AG09309 (cell line): ENCODE results near the gene HMSD.
A peak's percentile ranks its signal among the peaks of the same experiment; 100 is the strongest.

ENCODE experiments used
- DNase-seq: peaks from one replicate; pipeline ENCODE4 v3.0.0-alpha.2; 2010; ENCODE audit warnings: low read depth
- H3K4me3 ChIP-seq: 2 replicates; pipeline ENCODE4 v1.5.1; 2011; ENCODE audit warnings: mild to moderate bottlenecking, low read depth, low read length, moderate library complexity; ENCODE audit not compliant: control insufficient read depth
- TF ChIP-seq, protein P1 (sequence below): IDR thresholded peaks from 2 replicates; pipeline ENCODE4 v1.5.1; 2011; ENCODE audit warnings: mild to moderate bottlenecking, low read depth, low read length, inconsistent platforms; ENCODE audit not compliant: insufficient read depth, control insufficient read depth; ENCODE audit errors: missing control alignments

Gene HMSD

DNA sequence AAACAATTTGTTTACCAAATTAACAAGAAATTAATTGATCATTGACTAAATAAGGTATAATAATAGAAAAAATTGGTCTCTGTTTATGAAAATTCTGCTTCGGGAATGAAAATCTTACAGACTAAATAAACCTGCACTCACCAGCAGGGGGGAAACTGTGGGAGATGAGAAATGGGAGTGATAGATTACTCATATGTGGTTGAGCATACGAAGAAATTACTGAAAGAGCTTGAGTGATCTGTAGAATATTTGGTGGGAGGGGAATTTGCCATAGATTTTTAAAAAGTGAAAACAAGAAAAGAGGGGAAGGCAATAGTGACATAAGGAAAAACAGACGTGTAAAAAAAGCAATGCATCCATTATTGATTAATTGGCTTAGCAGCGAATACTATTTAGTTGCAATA, 2.2 kb downstream of the HMSD start:
- no peak overlapping the region for H3K4me3 ChIP-seq
- no peak for DNase-seq
- TF ChIP-seq, protein P1, sequence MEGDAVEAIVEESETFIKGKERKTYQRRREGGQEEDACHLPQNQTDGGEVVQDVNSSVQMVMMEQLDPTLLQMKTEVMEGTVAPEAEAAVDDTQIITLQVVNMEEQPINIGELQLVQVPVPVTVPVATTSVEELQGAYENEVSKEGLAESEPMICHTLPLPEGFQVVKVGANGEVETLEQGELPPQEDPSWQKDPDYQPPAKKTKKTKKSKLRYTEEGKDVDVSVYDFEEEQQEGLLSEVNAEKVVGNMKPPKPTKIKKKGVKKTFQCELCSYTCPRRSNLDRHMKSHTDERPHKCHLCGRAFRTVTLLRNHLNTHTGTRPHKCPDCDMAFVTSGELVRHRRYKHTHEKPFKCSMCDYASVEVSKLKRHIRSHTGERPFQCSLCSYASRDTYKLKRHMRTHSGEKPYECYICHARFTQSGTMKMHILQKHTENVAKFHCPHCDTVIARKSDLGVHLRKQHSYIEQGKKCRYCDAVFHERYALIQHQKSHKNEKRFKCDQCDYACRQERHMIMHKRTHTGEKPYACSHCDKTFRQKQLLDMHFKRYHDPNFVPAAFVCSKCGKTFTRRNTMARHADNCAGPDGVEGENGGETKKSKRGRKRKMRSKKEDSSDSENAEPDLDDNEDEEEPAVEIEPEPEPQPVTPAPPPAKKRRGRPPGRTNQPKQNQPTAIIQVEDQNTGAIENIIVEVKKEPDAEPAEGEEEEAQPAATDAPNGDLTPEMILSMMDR, result peak; percentile 54

DNA sequence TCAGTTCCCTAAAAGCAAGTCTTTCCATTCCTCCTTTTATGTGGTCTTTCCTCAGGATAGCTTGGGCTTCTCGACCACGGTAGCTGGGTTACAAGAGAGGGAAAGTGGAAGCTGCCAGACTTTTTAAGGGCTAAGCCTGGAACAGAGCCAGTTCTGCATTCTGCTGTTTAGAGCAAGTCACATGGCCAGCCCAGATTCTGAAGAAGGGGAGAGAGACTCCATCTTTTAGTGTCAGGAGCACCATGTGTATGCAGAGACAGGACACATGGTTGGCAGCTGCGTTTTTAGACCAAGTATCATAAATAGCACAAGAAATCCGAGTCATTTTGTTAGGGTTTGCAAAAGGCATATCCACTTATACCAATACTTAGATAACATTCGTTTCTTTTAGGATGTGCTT, 4.7 kb downstream of the HMSD start:
- no peak for DNase-seq
- H3K4me3 ChIP-seq, result no peak overlapping the region
- TF ChIP-seq, protein P1, result no peak

DNA sequence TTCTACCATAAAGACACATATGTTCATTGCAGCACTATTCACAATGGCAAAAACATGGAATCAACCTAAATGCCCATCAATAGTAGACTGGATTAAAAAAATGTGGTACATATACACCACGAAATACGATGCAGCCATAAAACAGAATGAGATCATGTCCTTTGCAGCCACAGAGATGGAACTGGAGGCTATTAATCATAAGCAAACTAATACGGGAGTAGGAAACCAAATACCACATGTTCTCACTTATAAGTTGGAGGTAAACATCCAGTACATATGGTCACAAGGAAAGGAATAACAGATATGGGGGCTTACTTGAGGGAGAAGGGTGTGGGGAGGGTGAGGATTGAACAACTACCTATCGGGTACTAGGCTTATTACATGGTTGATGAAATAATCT, 7.7 kb downstream of the HMSD start:
- no peak overlapping the region for H3K4me3 ChIP-seq
- DNase-seq, result no peak
- TF ChIP-seq, protein P1, result no peak

DNA sequence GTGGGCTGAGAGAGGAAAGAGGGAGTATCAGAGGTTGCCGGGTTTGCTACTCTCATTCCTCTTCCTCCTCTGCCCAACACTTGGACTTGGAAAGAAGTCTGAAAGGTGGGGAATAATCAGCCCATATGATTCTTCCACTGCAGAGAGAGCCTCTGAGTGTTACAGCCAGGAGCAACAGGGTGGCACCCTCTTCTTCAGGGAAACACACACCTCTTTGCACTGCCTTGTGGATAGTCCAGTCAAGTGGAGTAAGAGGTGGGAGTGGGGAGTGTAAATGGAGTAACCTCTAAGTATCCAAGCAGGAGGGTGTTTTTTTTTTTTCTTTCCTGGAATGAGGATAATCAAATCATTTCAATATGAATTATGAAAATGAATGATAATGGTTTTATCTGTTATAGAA, 11.8 kb downstream of the HMSD start:
- TF ChIP-seq, protein P1, result no peak
- H3K4me3 ChIP-seq, result no peak overlapping the region
- no peak for DNase-seq

DNA sequence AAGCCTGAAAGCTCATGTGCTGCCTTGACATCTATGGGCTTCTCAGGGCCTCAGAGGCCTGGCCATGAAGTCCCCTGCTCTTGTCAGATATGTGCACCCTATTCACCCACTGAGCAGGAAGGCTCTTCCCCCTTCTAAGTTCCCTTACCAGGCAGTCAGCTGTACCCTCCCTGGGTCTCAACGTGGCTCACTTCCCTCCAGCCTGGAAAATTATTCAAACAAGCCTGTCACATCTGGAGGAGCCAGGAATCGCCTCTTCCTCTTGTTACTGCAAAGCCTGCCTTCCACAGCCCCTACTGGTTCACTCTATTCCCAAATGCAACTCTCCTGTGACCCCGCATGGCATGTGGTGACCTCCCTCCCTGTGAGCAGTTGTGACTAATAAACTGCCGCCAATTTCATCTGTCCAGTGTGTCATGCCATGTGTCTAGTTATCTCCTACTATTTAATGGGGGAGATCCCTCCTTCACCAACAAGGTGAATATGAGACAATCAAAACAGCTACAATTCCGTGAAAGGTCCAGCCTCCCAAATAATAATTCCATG, 12.4 kb downstream of the HMSD start:
- H3K4me3 ChIP-seq, result no peak overlapping the region
- DNase-seq, result no peak
- TF ChIP-seq, protein P1, result no peak

DNA sequence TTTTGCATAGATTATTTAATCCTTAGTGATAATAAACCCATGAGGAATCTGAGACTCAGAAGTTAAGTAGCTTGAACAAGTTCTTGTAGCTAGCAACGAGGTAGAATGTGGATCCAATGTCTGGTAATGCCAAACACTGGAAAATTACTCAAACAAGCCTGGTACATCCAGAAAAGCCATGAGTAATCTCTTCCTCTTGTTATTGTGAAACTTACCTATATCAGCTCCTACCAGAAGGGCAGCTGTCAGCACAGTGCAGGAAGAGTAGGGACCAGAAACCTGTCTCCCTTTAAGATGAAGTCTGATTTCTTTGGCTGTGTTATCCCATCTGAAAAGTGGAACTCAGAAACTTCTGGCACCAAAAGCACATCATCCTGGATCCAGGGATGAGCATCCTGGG, 13.0 kb downstream of the HMSD start:
- no peak for DNase-seq
- TF ChIP-seq, protein P1, result no peak
- H3K4me3 ChIP-seq, result no peak overlapping the region

DNA sequence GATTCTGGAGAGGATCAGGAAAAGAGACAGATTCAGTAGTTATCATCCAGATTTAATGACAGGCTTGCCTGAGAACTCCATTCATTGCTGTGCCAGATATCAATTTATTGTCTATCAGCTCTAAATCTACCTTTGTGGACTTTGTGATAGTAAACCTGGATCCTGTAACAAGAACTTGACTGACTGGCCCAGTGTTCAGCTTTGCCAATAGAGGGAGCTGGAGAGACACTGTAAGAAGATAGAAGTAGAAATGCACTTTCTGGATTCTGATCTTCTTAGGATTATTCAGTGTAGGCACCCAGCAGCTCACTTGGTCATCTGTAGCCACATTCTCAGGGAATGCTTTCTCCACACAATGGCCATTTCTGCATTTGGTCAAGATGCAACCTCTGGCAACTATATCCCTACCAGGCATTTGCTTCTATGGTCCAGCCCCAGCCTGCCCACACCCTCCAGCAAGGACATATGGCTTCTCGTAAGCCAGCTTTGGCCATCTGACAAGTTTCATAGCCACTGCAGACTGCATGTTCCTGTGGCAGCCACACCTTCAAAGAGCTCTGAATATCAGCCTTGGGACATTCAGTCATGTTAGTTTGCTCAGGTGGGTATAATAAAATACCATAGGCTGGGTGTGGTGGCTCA, 14.6 kb downstream of the HMSD start:
- no peak for DNase-seq
- TF ChIP-seq, protein P1, result peak; percentile 94
- no peak overlapping the region for H3K4me3 ChIP-seq
